ENCODE measurements around the gene CENPVL1. TPM values are rescaled to one million over a fixed set of nuclear protein-coding genes. Genes with fewer than 3 reads are reported as not detected.
"Not testable (repeated sequence)": the region's sequence is repeated elsewhere in the genome, so short reads cannot be mapped to it uniquely, and the experiment has no call there.

The CENPVL1 gene
- not detected for polyA plus RNA-seq

GRCh38 chrX:51710277-51711164, at the start of gene CENPVL1:
CENPVL1 (plus strand) TSS chrX:51710512; CDS start chrX:51710512, 0 bp downstream.
- no CpG with 5 or more reads among the region's 87 CpGs for WGBS, 3 donors
- H3K27ac ChIP-seq (ENCODE audit: low read depth, low read length): not testable (repeated sequence)

- 37 to 66% (median 55%) methylated on average over 5 of the region's 5 CpGs for WGBS, 3 donors
- H3K27ac ChIP-seq (ENCODE audit: low read depth, low read length): no peak overlapping the region
Measured at GRCh38 chrX:51665981-51666380, 44.3 kb upstream of the CENPVL1 start.

DNA sequence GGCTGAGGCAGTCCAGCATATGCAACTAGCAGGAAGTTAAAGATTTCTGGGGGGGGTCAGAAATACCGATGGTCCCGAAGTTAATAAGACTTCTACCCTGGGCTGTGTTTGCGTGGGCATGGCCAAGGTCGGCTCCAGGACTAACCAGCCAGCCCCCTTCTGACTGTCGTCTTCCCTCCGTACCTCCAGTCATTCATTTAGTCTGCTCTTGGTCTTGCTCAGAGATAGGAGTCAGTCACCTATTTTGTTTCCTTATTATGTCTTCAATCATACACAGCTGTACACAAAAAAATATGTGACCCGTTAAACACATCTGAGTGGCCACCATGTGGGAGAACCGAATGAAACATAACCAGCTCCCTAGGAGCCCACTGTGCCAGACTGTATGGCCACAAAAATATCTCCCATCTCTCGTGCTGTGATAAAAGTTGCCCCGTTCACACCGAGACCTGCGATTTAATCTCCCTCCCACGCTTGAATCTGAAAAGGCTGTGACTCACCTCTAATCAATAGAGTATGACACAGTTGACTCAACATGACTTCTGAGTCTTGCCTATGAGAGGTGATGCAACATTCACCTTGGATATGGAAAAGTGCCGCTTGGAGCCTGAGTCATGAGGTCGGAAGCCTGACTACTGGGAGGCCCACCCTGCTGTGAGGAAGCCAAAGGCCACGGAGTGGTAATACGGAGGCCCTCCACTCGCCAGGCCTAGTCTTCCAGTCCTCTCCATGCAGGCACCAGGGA, 30.5 kb upstream of the CENPVL1 start:
- no CpG with 5 or more reads among the region's 18 CpGs for WGBS, 3 donors
- not testable (repeated sequence) for H3K27ac ChIP-seq (ENCODE audit: low read depth, low read length)

- WGBS, 3 donors: no CpG with 5 or more reads among the region's 88 CpGs
- H3K27ac ChIP-seq (ENCODE audit: low read depth, low read length): not testable (repeated sequence)
Measured at GRCh38 chrX:51681808-51682719, 28.2 kb upstream of the CENPVL1 start.

GRCh38 chrX:51682720-51683062, 27.6 kb upstream of the CENPVL1 start, which contains the start of gene CENPVL2:
CENPVL2 (minus strand) TSS chrX:51682831; CDS start chrX:51682831, 0 bp downstream.
- not testable (repeated sequence) for H3K27ac ChIP-seq (ENCODE audit: low read depth, low read length)
- WGBS, 3 donors: no CpG with 5 or more reads among the region's 30 CpGs

GRCh38 chrX:51694254-51694653, 16.1 kb upstream of the CENPVL1 start:
- WGBS, 3 donors: 61 to 75% (median 74%) methylated on average over 6 of the region's 6 CpGs
- no peak overlapping the region for H3K27ac ChIP-seq (ENCODE audit: low read depth, low read length)

- no peak overlapping the region for H3K27ac ChIP-seq (ENCODE audit: low read depth, low read length)
- WGBS, 3 donors: 91 to 94% (median 92%) methylated on average over 8 of the region's 8 CpGs
Measured at GRCh38 chrX:51697397-51697796, 12.9 kb upstream of the CENPVL1 start.

GRCh38 chrX:51712943-51713647, 2.8 kb downstream of the CENPVL1 start:
- H3K27ac ChIP-seq (ENCODE audit: low read depth, low read length): not testable (repeated sequence)
- WGBS, 3 donors: no CpG with 5 or more reads among the region's 18 CpGs

DNA sequence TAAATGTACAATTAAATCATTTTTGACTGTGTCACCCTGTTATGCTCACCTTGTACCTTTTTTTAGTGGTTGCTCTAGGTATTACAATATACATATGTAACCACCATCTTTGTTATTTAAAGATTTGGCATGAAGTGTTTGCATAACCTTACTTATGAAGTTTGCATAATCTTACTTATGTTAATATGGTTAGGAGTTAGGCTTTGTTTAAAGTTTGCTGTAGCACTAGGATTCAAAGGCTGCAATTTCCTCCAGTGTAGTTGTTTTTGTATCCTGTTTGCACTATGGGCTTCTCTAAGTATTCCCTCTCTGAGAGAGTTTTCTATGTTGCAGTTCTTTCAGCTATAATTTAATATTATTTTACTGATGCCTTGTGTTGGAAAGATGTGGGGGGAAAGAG, 17.9 kb downstream of the CENPVL1 start:
- no peak overlapping the region for H3K27ac ChIP-seq (ENCODE audit: low read depth, low read length)

DNA sequence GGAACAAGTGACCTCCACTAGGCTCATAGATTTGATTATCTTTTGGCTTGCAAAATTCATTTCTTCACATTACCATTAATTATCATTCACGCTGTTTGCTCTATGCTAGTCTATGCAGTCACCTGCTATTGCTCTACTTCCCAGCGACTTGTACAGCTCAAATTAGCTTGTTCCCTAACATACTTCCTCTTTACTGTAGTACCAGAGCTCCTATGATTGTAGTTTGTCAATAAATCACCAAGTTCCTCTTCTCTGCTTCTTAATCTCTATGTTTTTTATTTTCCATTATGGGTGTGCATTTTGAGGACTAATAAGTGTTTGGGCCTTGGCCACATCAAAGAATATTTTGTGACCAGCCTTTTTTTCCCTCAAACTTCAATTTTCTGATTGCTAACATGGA, 26.8 kb downstream of the CENPVL1 start:
- no peak overlapping the region for H3K27ac ChIP-seq (ENCODE audit: low read depth, low read length)
- 40 to 69% (median 63%) methylated on average over 2 of the region's 2 CpGs for WGBS, 3 donors

DNA sequence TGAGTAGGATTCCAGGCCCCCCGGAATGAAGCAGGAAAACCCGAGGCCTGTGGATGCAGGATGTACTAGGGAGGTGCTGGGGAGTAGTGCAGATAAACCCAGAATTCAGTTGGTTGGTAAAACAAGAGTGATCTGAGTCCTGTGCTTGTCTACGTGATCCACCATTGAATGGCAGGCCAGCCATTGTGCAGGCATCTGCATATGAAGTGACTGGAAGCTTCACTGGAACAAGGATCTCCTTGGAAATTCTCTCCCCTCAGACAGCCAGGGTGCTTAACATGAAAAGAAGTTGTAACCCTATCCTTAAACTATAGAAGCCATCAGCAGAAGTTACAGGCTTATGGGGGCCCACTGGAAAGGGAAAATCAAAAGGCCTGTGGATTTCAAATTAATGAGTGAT, 32.3 kb downstream of the CENPVL1 start:
- H3K27ac ChIP-seq (ENCODE audit: low read depth, low read length): no peak overlapping the region
- WGBS, 3 donors: 47 to 94% (median 81%) methylated on average over 3 of the region's 3 CpGs

GRCh38 chrX:51743179-51743957, 33.1 kb downstream of the CENPVL1 start, which contains the start of gene GSPT2:
GSPT2 (plus strand) TSS chrX:51743442; CDS start chrX:51743627, 185 bp downstream.
- WGBS, 3 donors: 0 to 22% (median 1%) methylated on average over 37 to 63 of the region's 63 CpGs
- H3K27ac ChIP-seq (ENCODE audit: low read depth, low read length): no peak within 1 kb of the TSS

- no peak overlapping the region for H3K27ac ChIP-seq (ENCODE audit: low read depth, low read length)
Measured at GRCh38 chrX:51747671-51748070, 37.4 kb downstream of the CENPVL1 start.

DNA sequence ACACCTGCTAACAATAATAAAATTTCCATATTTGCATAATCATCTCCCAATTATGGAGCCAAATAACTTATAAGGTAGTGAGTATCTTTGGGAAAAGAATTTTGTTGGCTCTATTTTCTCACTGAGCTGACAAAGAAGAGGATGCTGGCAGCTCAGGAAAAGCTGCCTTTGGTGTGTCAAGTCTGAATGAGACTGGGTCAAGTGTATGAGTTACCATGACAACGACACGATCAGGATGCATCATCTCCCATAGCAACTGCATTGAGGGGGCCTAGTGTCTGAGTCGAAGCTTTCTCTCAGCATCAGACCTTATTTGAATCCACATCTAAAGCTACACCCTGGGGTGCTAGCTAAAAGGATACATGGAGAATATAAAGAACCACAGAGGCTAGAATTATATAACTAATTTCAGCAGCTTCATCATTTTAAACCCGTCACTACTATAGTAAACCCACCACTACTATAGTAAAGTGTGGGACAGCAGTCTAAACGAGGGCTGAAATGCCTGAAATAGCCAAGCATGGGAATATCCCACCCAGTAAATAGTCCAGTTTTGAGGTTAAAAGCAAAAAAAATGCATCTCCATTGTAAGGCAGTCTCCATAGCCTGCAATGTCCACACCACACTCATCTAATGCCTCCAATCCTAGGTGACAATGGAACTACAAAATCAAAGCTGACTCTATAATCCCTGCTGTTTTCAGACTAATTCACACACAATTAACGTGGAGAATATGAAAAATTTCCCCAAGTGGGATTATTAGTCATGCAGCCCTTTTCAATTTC, 48.9 kb downstream of the CENPVL1 start:
- H3K27ac ChIP-seq (ENCODE audit: low read depth, low read length): no peak overlapping the region
- WGBS, 3 donors: 48 to 54% (median 52%) methylated on average over 6 of the region's 6 CpGs

GRCh38 chrX:51760657-51761056, 50.3 kb downstream of the CENPVL1 start:
- no peak overlapping the region for H3K27ac ChIP-seq (ENCODE audit: low read depth, low read length)
- 53 to 66% (median 64%) methylated on average over 4 of the region's 4 CpGs for WGBS, 3 donors

Data from adipose tissue (tissue), 3 donors.